CD14-positive monocyte (primary cell): ENCODE measurements around the gene VPS8. TPM values are rescaled to one million over a fixed set of nuclear protein-coding genes. Genes with fewer than 3 reads are reported as not detected.

Source experiments
- DNase-seq, 3 donors: peaks; one replicate each; pipeline ENCODE4 v3.0.0-alpha.2; 2011 to 2022
- H2AFZ ChIP-seq: 2 replicates; pipeline ENCODE4 v1.6.0; 2012; ENCODE audit warnings: mild to moderate bottlenecking, low read depth, low read length, inconsistent platforms; ENCODE audit not compliant: insufficient read depth, poor library complexity, severe bottlenecking
- H3K27ac ChIP-seq, 2 donors: 1 replicate in 1 of 2; 2 replicates in 1 of 2; pipeline ENCODE4 v1.5.1; 2012 to 2013; ENCODE audit warnings: low read length in 2 of 2, control low read depth in 1 of 2, inconsistent platforms in 1 of 2, low read depth in 1 of 2, mild to moderate bottlenecking in 1 of 2
- H3K27me3 ChIP-seq, 2 donors: one replicate each; pipeline versions ENCODE4 v1.6.0 to v1.6.1; 2011 to 2013; ENCODE audit warnings: low read length in 2 of 2; ENCODE audit not compliant: control insufficient read depth in 2 of 2, insufficient read depth in 2 of 2
- H3K36me3 ChIP-seq, 2 donors: replicated peaks in 1 of 2; 1 replicate in 1 of 2; 2 replicates in 1 of 2; pipeline versions ENCODE4 v1.5.1 to v1.6.1; 2012 to 2013; ENCODE audit warnings: low read length in 2 of 2, control low read depth in 1 of 2, inconsistent platforms in 1 of 2, mild to moderate bottlenecking in 1 of 2; ENCODE audit not compliant: insufficient read depth in 2 of 2, control insufficient read depth in 1 of 2
- H3K4me1 ChIP-seq, 2 donors: 1 replicate in 1 of 2; 2 replicates in 1 of 2; pipeline versions ENCODE4 v1.5.1 to v1.6.1; 2012 to 2013; ENCODE audit warnings: low read length in 2 of 2, control low read depth in 1 of 2, inconsistent platforms in 1 of 2, mild to moderate bottlenecking in 1 of 2, moderate library complexity in 1 of 2; ENCODE audit not compliant: insufficient read depth in 2 of 2, control insufficient read depth in 1 of 2
- H3K4me2 ChIP-seq: replicated peaks from 2 replicates; pipeline ENCODE3; 2012; ENCODE audit warnings: low read length, moderate library complexity, mild to moderate bottlenecking; ENCODE audit not compliant: poor library complexity, severe bottlenecking; ENCODE audit errors: extremely low read depth
- H3K4me3 ChIP-seq, 3 experiments: fragments of 200-600 bp in 1 of 3; sonication (generic) in 1 of 3; replicated peaks in 1 of 3; 1 replicate in 2 of 3; 2 replicates in 1 of 3; pipeline ENCODE4 v1.5.1; 2011 to 2013; ENCODE audit warnings: low read length in 3 of 3, mild to moderate bottlenecking in 3 of 3, control low read depth in 2 of 3, low read depth in 2 of 3, inconsistent platforms in 1 of 3, moderate library complexity in 1 of 3
- H3K79me2 ChIP-seq: 2 replicates; pipeline ENCODE4 v1.6.0; 2012; ENCODE audit warnings: mild to moderate bottlenecking, control low read depth, inconsistent platforms, low read length, moderate library complexity; ENCODE audit not compliant: insufficient read depth
- H3K9ac ChIP-seq: 2 replicates; pipeline ENCODE4 v1.6.0; 2017; ENCODE audit warnings: low read length, mild to moderate bottlenecking; ENCODE audit not compliant: insufficient read depth, poor library complexity, severe bottlenecking
- H3K9me3 ChIP-seq, 2 donors: replicated peaks in 1 of 2; 1 replicate in 1 of 2; 2 replicates in 1 of 2; pipeline versions ENCODE4 v1.5.1 to v1.6.1; 2012 to 2013; ENCODE audit warnings: low read length in 2 of 2, control low read depth in 1 of 2; ENCODE audit not compliant: control insufficient read depth in 1 of 2, insufficient read depth in 1 of 2
- H4K20me1 ChIP-seq: 2 replicates; pipeline ENCODE4 v1.6.0; 2012; ENCODE audit warnings: mild to moderate bottlenecking, low read length, control low read depth, moderate library complexity; ENCODE audit not compliant: insufficient read depth
- H3K27ac Mint-ChIP-seq, 7 donors: one replicate each; pipeline ENCODE4 v1.8.0; 2020; ENCODE audit warnings: mild to moderate bottlenecking in 7 of 7, mixed read lengths in 7 of 7, moderate library complexity in 6 of 7, inconsistent platforms in 2 of 7
- H3K27me3 Mint-ChIP-seq, 3 donors: one replicate each; pipeline ENCODE4 v1.8.0; 2021 to 2022; ENCODE audit warnings: low read depth in 3 of 3, mild to moderate bottlenecking in 3 of 3, mixed read lengths in 3 of 3, moderate library complexity in 3 of 3, inconsistent platforms in 1 of 3
- H3K36me3 Mint-ChIP-seq, 2 donors: one replicate each; pipeline ENCODE4 v1.8.0; 2020; ENCODE audit warnings: mixed read lengths in 2 of 2, inconsistent platforms in 1 of 2, mild to moderate bottlenecking in 1 of 2
- H3K4me1 Mint-ChIP-seq: one replicate; pipeline ENCODE4 v1.8.0; 2020; ENCODE audit warnings: mild to moderate bottlenecking, mixed read lengths
- H3K4me3 Mint-ChIP-seq, 2 donors: one replicate each; pipeline ENCODE4 v1.8.0; 2020; ENCODE audit warnings: mild to moderate bottlenecking in 2 of 2, mixed read lengths in 2 of 2, moderate library complexity in 1 of 2
- H3K9me3 Mint-ChIP-seq, 7 donors: one replicate each; pipeline ENCODE4 v1.8.0; 2020 to 2022; ENCODE audit warnings: mixed read lengths in 7 of 7, mild to moderate bottlenecking in 6 of 7, moderate library complexity in 6 of 7, inconsistent platforms in 2 of 7
- WGBS: methylation state at CpG from one replicate; pipeline ENCODE4 v1.1.5; 2013; ENCODE audit warnings: missing lambda C conversion rate; ENCODE audit not compliant: insufficient coverage; 5-methylcytosine and 5-hydroxymethylcytosine counted together
- intact Hi-C, 2 donors: fragments of 100-400 bp; cut with micrococcal nuclease; formaldehyde crosslinking; loops; one replicate each; pipeline versions ENCODE4 v1.15.0 to v1.15.1; 2023
- polyA plus RNA-seq, 3 donors: library from polyadenylated mRNA; depleted of rRNA in 1 of 3; unstranded in 2 of 3; stranded (reverse) in 1 of 3; fragments of 300-500 nt in 2 of 3; fragments of >200 nt in 1 of 3; fragmentation: Illumina TruSeq in 2 of 3; gene quantifications; 1 replicate in 2 of 3; 2 replicates in 1 of 3; pipeline ENCODE4 v1.2.3, GENCODE V29; 2012 to 2021
- TF ChIP-seq, protein P1 (sequence below): fragments of 200-600 bp; IDR thresholded peaks from one replicate; pipeline ENCODE4 v1.8.0; 2022; ENCODE audit warnings: antibody characterized with exemption, mild to moderate bottlenecking

Gene VPS8
- polyA plus RNA-seq, 3 donors, result 22.0 to 42.3 (median 29.2) TPM

DNA sequence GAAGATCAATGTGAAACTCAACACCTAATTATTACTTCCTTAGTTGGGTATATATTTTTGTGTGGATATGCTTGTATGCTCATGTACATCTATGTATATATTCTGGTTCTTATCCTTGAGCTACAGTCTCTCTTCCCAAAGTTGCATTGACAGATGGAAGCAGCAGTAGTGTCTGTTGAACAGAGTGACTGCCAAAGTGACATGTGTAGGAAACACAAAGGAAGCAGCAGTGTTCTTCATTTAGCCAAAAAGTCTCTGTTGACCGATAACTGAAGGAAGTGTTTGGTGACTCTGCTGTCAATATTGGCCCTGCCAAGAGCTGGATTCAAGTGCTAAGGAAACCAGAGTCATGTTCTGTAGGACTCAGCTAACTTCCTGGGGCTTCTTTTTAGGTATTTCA is 217.1 kb downstream of the VPS8 start:
- H2AFZ ChIP-seq, result no peak overlapping the region
- Mint-ChIP-seq H3K4me1 (no peaks in the 10 kb centered on the region), H3K9me3 (peaks cover 0 to 10% (median 3%) of the 10 kb centered on the region in 7 donors), H3K27ac (no peak overlapping the region), H3K36me3 (peaks cover 71 to 81% of the 10 kb centered on the region in 2 donors), H3K27me3 (peaks cover 0 to 3% (median 0%) of the 10 kb centered on the region in 3 donors), H3K4me3 (no peak overlapping the region)
- intact Hi-C loops, result no loop called here
- H3K27ac ChIP-seq, result no peak overlapping the region
- WGBS, result 79% methylated on average over 1 of the region's 1 CpG
- H3K79me2 ChIP-seq, result no peaks in the 10 kb centered on the region
- TF ChIP-seq, protein P1, sequence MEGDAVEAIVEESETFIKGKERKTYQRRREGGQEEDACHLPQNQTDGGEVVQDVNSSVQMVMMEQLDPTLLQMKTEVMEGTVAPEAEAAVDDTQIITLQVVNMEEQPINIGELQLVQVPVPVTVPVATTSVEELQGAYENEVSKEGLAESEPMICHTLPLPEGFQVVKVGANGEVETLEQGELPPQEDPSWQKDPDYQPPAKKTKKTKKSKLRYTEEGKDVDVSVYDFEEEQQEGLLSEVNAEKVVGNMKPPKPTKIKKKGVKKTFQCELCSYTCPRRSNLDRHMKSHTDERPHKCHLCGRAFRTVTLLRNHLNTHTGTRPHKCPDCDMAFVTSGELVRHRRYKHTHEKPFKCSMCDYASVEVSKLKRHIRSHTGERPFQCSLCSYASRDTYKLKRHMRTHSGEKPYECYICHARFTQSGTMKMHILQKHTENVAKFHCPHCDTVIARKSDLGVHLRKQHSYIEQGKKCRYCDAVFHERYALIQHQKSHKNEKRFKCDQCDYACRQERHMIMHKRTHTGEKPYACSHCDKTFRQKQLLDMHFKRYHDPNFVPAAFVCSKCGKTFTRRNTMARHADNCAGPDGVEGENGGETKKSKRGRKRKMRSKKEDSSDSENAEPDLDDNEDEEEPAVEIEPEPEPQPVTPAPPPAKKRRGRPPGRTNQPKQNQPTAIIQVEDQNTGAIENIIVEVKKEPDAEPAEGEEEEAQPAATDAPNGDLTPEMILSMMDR, result no peak
- no peak for DNase-seq
- no peaks in the 10 kb centered on the region for H4K20me1 ChIP-seq
- no peak overlapping the region for H3K9ac ChIP-seq
- H3K36me3 ChIP-seq, result peaks cover 46 to 91% of the 10 kb centered on the region in 2 donors
- H3K9me3 ChIP-seq, result no peaks in the 10 kb centered on the region
- no peak overlapping the region for H3K4me3 ChIP-seq
- H3K27me3 ChIP-seq, result no peaks in the 10 kb centered on the region
- no peak overlapping the region for H3K4me2 ChIP-seq
- H3K4me1 ChIP-seq, result no peaks in the 10 kb centered on the region

DNA sequence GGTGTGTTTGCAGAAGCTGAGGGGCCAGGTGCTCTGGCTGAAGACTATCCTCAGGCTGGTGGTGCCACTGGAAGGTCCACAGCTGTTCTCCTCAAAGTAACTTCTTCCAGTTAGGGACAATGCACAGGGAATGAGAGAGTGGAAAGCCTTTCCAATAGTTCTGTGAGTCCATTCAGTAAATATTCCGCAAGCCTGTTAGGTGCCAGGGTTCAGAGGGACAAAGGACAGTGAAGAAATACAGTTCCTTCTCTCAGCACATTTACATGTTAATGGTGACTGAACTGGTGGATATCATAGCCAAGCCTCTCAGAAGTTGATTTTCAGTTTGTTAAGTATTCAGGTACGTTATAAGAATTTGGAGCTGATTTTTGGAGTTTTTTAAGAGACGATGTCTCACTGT is 218.4 kb downstream of the VPS8 start:
- intact Hi-C loops, result no loop called here

More for the DNA sequence above, 218.4 kb downstream of the VPS8 start:
- no peak overlapping the region for H3K4me3 ChIP-seq
- no peak overlapping the region for H3K27ac Mint-ChIP-seq
- peaks cover under 1 to 15% (median 5%) of the 10 kb centered on the region in 7 donors for H3K9me3 Mint-ChIP-seq
- peaks cover 35 to 91% of the 10 kb centered on the region in 2 donors for H3K36me3 ChIP-seq
- H3K36me3 Mint-ChIP-seq, result peaks cover 70 to 81% of the 10 kb centered on the region in 2 donors
- H4K20me1 ChIP-seq, result no peaks in the 10 kb centered on the region
- no peaks in the 10 kb centered on the region for H3K9me3 ChIP-seq
- H3K4me1 ChIP-seq, result no peaks in the 10 kb centered on the region
- H3K9ac ChIP-seq, result no peak overlapping the region
- no peaks in the 10 kb centered on the region for H3K79me2 ChIP-seq
- no peaks in the 10 kb centered on the region for H3K27me3 ChIP-seq
- no peak overlapping the region for H3K4me2 ChIP-seq
- H3K27ac ChIP-seq, result no peak overlapping the region
- peaks cover 0 to 3% (median 0%) of the 10 kb centered on the region in 3 donors for H3K27me3 Mint-ChIP-seq
- WGBS, result 100% methylated on average over 2 of the region's 3 CpGs
- TF ChIP-seq, protein P1, result no peak
- H2AFZ ChIP-seq, result no peak overlapping the region
- no peak for DNase-seq
- H3K4me3 Mint-ChIP-seq, result no peak overlapping the region
- no peaks in the 10 kb centered on the region for H3K4me1 Mint-ChIP-seq
